ENCODE measurements around the gene SLC25A4. TPM values are rescaled to one million over a fixed set of nuclear protein-coding genes. Genes with fewer than 3 reads are reported as not detected.

SLC25A4 gene
- total RNA-seq, 2 experiments from 2014 or later, result 29.6 to 38.2 TPM

DNA sequence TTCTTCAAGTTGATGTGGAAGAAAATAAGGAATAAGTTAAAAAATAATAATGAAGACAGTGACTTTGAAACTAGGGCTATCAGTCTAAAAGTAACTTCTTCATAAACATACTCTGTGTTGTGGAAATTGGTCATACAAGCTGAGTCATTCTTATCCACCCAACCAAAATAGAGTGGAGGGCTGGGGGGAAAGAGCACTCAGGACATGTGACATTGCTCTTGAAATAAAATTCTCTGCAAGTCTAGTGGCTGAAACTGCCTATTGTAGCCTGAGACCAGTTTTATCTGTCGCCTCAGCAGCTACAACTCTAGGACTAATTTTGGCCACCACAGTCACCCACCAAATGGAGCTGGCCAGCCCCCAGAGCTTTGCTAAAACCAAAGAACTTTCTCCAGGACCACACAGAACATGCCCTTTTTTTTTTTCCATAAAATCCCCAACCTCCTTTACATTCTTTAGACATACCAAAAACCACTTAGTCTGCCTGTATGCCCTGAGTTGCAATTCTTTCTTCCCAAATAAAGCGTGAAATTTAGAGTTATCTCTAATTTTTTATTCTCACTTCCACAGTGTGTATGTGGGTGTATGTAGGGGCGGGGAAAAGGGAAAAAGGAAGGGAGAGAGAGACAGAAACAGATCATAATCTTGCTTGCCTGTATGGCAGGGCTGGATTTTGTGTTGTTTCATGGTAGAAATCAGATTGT is 23.0 kb upstream of the SLC25A4 start:
- intact Hi-C loops (cut with micrococcal nuclease; ENCODE audit: unreplicated experiment), result no loop called here
- Histone ChIP-seq H3K36me3 (ENCODE audit: insufficient read depth, low read length) (no peaks in the 10 kb centered on the region), H3K4me2 (ENCODE audit: low read length) (no peak overlapping the region), H3K9me2 (ENCODE audit: insufficient read depth, low read length) (no peaks in the 10 kb centered on the region), H2AFZ (ENCODE audit: low read length) (no peak overlapping the region), H4K20me1 (ENCODE audit: insufficient read depth, low read length) (no peaks in the 10 kb centered on the region), H3K4me3 (ENCODE audit: low read depth, low read length, poor library complexity, severe bottlenecking) (no peak overlapping the region), H3K4me1 (ENCODE audit: insufficient read depth, low read length, poor library complexity, severe bottlenecking) (no peaks in the 10 kb centered on the region), H3K27ac (ENCODE audit: low read depth, low read length, poor library complexity, severe bottlenecking) (no peak overlapping the region), H3K9me3 (ENCODE audit: low read length) (no peaks in the 10 kb centered on the region), H3K79me2 (ENCODE audit: insufficient read depth, low read depth, low read length) (no peaks in the 10 kb centered on the region)
- DNase-seq (ENCODE audit: low spot score), result no peak
- CTCF ChIA-PET (ENCODE audit: unreplicated experiment), result no interaction called here
- POLR2A ChIA-PET, result interaction anchor here (1.0 kb wide), 1 partner anchor 24 kb away, joined by 3 read pairs; no protein-coding TSS in a partner anchor
- no TSS peak for BruUV-seq (replicated peaks)
- TF ChIP-seq EZH2phosphoT487 (IDR thresholded peaks at IDR 0.05; ENCODE audit: borderline replicate concordance, low read depth, low read length), result no peak
- TF ChIP-seq, protein P1, sequence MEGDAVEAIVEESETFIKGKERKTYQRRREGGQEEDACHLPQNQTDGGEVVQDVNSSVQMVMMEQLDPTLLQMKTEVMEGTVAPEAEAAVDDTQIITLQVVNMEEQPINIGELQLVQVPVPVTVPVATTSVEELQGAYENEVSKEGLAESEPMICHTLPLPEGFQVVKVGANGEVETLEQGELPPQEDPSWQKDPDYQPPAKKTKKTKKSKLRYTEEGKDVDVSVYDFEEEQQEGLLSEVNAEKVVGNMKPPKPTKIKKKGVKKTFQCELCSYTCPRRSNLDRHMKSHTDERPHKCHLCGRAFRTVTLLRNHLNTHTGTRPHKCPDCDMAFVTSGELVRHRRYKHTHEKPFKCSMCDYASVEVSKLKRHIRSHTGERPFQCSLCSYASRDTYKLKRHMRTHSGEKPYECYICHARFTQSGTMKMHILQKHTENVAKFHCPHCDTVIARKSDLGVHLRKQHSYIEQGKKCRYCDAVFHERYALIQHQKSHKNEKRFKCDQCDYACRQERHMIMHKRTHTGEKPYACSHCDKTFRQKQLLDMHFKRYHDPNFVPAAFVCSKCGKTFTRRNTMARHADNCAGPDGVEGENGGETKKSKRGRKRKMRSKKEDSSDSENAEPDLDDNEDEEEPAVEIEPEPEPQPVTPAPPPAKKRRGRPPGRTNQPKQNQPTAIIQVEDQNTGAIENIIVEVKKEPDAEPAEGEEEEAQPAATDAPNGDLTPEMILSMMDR (conservative IDR thresholded peaks at IDR 0.05; ENCODE audit: low read length), result no peak

DNA sequence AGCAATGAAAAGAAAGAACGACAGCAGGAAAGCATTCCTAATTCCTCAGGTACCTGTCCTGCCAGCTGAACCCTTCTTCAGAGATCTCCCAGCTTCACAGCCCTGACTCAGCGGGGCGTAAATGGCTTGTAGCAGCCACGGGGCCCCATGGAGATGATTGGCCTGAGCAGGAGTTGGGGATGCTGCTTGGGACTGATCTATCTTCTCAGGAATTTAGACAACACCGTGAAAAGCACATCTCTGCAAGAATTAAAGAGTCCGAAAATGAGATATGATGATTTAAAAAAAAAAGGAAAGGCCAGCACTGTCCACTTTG is 22.5 kb upstream of the SLC25A4 start:
- Histone ChIP-seq H2AFZ (ENCODE audit: low read length) (no peak overlapping the region), H3K4me3 (ENCODE audit: low read depth, low read length, poor library complexity, severe bottlenecking) (no peak overlapping the region), H3K27ac (ENCODE audit: low read depth, low read length, poor library complexity, severe bottlenecking) (no peak overlapping the region), H3K4me1 (ENCODE audit: insufficient read depth, low read length, poor library complexity, severe bottlenecking) (no peaks in the 10 kb centered on the region), H3K9me2 (ENCODE audit: insufficient read depth, low read length) (no peaks in the 10 kb centered on the region), H3K79me2 (ENCODE audit: insufficient read depth, low read depth, low read length) (no peaks in the 10 kb centered on the region), H3K9me3 (ENCODE audit: low read length) (no peaks in the 10 kb centered on the region), H4K20me1 (ENCODE audit: insufficient read depth, low read length) (no peaks in the 10 kb centered on the region), H3K4me2 (ENCODE audit: low read length) (no peak overlapping the region), H3K36me3 (ENCODE audit: insufficient read depth, low read length) (no peaks in the 10 kb centered on the region)
- TF ChIP-seq, protein P1 (conservative IDR thresholded peaks at IDR 0.05; ENCODE audit: low read length), result no peak
- TF ChIP-seq EZH2phosphoT487 (IDR thresholded peaks at IDR 0.05; ENCODE audit: borderline replicate concordance, low read depth, low read length), result no peak
- DNase-seq (ENCODE audit: low spot score), result no peak
- ChIA-PET CTCF (ENCODE audit: unreplicated experiment) (no interaction called here), POLR2A (no interaction called here)
- intact Hi-C loops (cut with micrococcal nuclease; ENCODE audit: unreplicated experiment), result no loop called here
- BruUV-seq (replicated peaks), result no TSS peak

DNA sequence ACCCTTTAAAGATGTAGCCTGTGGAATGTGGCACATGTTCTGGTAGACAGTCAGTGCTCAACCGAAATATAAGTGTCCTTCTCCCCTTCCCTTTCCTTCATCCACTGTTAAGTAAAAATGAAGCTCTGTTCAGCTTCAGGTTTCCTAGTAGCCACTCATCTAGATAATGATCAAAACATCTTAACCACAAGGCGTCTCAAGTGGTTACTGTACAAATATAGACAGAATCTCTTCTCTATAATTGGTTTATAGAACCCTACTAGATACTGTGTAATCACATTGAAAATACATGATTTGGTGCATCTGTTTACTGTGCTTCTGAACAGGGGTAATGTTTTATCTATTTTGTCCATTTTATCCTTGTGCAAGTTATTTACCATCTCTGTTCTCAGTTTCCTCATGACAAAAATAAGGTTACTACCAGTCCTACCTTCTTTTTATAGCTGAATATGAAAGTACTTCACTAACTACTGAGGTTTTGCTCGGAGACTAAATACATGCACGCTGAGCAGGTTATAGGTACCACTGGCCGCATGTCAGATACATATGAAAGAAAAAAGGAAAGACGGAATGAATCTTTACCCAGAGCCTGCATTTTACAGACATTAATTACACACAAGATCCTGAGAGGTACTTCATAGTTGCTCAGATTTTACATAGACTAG is 20.3 kb upstream of the SLC25A4 start:
- Histone ChIP-seq H3K4me3 (ENCODE audit: low read depth, low read length, poor library complexity, severe bottlenecking) (no peak overlapping the region), H3K4me1 (ENCODE audit: insufficient read depth, low read length, poor library complexity, severe bottlenecking) (no peaks in the 10 kb centered on the region), H4K20me1 (ENCODE audit: insufficient read depth, low read length) (no peaks in the 10 kb centered on the region), H3K4me2 (ENCODE audit: low read length) (no peak overlapping the region; the same call in 1 of the 2 replicates), H3K9me2 (ENCODE audit: insufficient read depth, low read length) (no peaks in the 10 kb centered on the region), H3K36me3 (ENCODE audit: insufficient read depth, low read length) (no peaks in the 10 kb centered on the region), H3K9me3 (ENCODE audit: low read length) (no peaks in the 10 kb centered on the region), H3K27ac (ENCODE audit: low read depth, low read length, poor library complexity, severe bottlenecking) (no peak overlapping the region), H3K79me2 (ENCODE audit: insufficient read depth, low read depth, low read length) (no peaks in the 10 kb centered on the region), H2AFZ (ENCODE audit: low read length) (no peak overlapping the region)
- TF ChIP-seq, protein P1 (conservative IDR thresholded peaks at IDR 0.05; ENCODE audit: low read length), result no peak
- no peak for TF ChIP-seq EZH2phosphoT487 (IDR thresholded peaks at IDR 0.05; ENCODE audit: borderline replicate concordance, low read depth, low read length)
- BruUV-seq (replicated peaks), result no TSS peak
- CTCF ChIA-PET (ENCODE audit: unreplicated experiment), result no interaction called here
- intact Hi-C loops (cut with micrococcal nuclease; ENCODE audit: unreplicated experiment), result no loop called here
- POLR2A ChIA-PET, result interaction anchor here (0.6 to 1.1 kb wide), 3 partner anchors 20 to 88 kb away, joined by 3 to 4 read pairs (median 3); partner anchors contain the start of gene SLC25A4
- no peak for DNase-seq (ENCODE audit: low spot score)
